VCaP (cell line): Measurements from ENCODE around the gene NPSR1.

Experiments used
- H3K27ac ChIP-seq: fragments of 450-650 bp; 2 replicates; pipeline ENCODE4 v1.5.1; 2017
- TF ChIP-seq, protein P1 (sequence below): fragments of 450-650 bp; conservative IDR thresholded peaks from 2 replicates; pipeline ENCODE4 v1.5.1; 2017; ENCODE audit warnings: mild to moderate bottlenecking, moderate library complexity

Gene NPSR1

GRCh38 chr7:34675749-34676374, 17.8 kb downstream of the NPSR1 start:
- no peak overlapping the region for H3K27ac ChIP-seq
- TF ChIP-seq, protein P1, sequence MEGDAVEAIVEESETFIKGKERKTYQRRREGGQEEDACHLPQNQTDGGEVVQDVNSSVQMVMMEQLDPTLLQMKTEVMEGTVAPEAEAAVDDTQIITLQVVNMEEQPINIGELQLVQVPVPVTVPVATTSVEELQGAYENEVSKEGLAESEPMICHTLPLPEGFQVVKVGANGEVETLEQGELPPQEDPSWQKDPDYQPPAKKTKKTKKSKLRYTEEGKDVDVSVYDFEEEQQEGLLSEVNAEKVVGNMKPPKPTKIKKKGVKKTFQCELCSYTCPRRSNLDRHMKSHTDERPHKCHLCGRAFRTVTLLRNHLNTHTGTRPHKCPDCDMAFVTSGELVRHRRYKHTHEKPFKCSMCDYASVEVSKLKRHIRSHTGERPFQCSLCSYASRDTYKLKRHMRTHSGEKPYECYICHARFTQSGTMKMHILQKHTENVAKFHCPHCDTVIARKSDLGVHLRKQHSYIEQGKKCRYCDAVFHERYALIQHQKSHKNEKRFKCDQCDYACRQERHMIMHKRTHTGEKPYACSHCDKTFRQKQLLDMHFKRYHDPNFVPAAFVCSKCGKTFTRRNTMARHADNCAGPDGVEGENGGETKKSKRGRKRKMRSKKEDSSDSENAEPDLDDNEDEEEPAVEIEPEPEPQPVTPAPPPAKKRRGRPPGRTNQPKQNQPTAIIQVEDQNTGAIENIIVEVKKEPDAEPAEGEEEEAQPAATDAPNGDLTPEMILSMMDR: peak; percentile 71

DNA sequence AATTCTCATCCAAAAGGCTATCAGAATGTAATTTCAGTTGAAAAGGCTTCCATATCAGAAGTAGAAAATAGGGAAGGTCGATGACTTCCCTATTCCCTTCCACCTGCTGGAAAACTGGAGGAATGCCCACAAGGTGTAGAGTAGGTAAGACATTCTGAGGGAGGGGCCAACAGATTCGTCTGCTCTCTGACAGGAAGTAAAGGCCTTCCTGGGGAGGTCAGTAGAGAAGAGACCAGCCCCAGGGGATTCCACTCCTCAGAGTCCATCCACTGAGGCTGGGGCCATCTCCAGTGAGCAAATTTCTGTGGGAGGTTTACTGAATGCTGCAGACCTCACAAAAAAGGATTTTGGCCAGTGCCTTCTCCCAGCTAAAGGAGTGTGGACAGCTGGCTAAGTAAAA, 19.5 kb downstream of the NPSR1 start:
- no peak overlapping the region for H3K27ac ChIP-seq
- TF ChIP-seq, protein P1: no peak

GRCh38 chr7:34687529-34687928, 29.5 kb downstream of the NPSR1 start:
- H3K27ac ChIP-seq: no peak overlapping the region
- TF ChIP-seq, protein P1: no peak

DNA sequence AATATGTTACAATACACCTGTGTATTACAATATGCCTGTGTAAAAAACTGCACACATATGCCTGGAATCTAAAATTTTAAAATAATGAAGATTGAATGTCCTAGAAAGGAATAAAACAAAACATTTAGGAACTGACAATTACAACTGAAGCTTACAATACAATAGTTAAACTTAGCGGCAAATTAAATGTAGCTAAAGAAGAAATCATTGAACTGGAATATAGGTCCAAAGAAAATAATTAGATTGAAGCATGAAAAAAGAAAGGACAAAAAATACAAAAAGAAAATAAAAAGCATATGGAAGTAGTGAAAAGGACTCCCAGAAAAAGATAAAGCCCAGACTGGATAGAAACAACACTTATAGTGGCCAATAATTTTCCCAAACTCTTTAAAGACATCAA, 38.4 kb downstream of the NPSR1 start:
- H3K27ac ChIP-seq: no peak overlapping the region
- TF ChIP-seq, protein P1: no peak

- TF ChIP-seq, protein P1: no peak
- no peak overlapping the region for H3K27ac ChIP-seq
Measured at GRCh38 chr7:34709771-34710170, 51.8 kb downstream of the NPSR1 start.

DNA sequence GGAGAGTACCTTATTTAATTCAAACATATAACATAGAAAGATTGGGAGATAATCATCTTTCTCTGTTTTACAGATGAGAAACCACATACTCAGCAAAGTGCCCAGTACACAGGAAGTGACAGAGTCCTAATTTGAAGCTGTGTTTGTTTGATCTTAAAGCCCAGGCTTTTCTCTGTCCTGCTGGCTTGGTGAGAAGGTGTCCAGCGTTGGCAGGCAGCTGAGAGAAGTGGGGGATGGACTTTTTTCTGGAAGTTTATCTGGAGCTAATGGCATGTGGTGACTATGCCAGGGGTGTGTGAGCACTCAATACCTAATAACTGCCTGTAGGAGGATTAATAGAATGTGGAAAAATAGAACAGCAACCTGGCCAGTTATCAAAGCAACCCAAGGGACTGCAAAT, 60.8 kb downstream of the NPSR1 start:
- TF ChIP-seq, protein P1: no peak
- peak overlapping the region; percentile 60 for H3K27ac ChIP-seq

DNA sequence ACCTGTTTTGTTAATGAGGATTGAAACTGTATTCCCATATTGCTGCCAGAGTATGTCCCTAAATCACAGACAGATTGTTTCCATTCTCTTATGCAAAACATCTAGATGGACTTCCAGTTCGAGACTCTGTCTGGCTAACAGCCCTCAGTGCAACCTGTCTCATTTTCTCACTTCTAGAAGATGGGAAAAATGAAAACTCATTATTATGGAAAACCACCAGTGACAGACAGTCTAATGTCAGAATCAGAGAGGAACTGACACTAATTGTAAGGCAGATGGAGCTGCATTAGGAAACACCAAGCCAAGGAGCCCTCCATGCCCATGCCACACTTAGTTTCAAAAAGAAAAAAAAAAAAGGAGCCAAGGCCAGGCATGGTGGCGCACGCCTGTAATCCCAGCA, 61.6 kb downstream of the NPSR1 start:
- peak overlapping the region; percentile 60 for H3K27ac ChIP-seq

More for the DNA sequence above, 61.6 kb downstream of the NPSR1 start:
- TF ChIP-seq, protein P1: no peak
